Cortex of kidney (tissue), 1 donor: ENCODE results near the gene NKD2.
"Not testable (repeated sequence)": the region's sequence is repeated elsewhere in the genome, so short reads cannot be mapped to it uniquely, and the experiment has no call there.

ENCODE experiments used
- DNase-seq: peaks from one replicate; lab custom pipeline; 2025; lab: John Stamatoyannopoulos, UW

Gene NKD2, protein sequence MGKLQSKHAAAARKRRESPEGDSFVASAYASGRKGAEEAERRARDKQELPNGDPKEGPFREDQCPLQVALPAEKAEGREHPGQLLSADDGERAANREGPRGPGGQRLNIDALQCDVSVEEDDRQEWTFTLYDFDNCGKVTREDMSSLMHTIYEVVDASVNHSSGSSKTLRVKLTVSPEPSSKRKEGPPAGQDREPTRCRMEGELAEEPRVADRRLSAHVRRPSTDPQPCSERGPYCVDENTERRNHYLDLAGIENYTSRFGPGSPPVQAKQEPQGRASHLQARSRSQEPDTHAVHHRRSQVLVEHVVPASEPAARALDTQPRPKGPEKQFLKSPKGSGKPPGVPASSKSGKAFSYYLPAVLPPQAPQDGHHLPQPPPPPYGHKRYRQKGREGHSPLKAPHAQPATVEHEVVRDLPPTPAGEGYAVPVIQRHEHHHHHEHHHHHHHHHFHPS

DNA sequence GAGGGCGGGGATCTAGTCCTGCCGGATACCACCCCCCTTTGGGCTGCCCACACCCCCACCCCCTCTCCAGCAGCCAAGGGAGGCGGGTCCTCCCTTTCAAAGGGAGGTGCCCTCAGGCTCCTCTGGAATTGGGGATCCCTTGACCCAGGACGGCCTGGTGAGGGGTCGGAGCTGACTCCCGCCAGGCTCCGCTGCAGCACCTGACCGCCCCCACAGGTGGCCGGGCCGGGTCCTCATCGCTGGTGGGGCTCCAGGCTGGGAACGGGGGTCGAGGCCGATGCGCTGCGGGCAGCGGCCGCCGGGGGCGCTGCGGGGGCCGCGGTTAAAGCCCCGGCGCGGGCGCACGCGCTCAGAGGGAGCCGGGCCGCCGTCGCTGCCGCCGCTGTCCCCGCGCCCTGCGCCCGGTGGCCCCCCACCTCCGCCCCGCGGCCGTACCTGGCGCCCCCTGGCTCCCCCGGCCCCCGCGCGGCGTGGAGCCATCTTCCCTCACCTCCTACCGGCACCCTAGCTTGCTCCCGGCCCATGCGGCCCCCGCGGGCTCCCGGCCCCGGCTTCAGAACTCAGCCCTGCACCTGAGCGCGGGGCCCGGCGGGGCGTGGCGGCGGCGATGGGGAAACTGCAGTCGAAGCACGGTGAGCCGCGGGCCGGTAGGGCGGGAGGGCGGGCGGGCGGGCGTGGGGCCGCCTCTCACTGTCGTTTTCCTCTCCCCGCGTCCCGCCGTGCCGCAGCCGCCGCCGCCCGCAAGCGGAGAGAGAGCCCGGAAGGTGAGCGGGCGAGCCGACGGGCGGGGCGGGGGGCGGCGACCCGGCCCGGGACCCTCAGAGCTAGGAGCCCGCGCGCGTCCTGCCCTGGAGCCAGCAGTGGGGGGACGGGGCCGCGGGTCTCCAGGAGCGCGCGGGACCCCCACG is at the start of gene NKD2:
Gene NKD2, plus strand, starts transcription at position 352 of the 908 bp plus-strand sequence. Its CDS starts 256 bp downstream, at position 608.
- no peak for DNase-seq

DNA sequence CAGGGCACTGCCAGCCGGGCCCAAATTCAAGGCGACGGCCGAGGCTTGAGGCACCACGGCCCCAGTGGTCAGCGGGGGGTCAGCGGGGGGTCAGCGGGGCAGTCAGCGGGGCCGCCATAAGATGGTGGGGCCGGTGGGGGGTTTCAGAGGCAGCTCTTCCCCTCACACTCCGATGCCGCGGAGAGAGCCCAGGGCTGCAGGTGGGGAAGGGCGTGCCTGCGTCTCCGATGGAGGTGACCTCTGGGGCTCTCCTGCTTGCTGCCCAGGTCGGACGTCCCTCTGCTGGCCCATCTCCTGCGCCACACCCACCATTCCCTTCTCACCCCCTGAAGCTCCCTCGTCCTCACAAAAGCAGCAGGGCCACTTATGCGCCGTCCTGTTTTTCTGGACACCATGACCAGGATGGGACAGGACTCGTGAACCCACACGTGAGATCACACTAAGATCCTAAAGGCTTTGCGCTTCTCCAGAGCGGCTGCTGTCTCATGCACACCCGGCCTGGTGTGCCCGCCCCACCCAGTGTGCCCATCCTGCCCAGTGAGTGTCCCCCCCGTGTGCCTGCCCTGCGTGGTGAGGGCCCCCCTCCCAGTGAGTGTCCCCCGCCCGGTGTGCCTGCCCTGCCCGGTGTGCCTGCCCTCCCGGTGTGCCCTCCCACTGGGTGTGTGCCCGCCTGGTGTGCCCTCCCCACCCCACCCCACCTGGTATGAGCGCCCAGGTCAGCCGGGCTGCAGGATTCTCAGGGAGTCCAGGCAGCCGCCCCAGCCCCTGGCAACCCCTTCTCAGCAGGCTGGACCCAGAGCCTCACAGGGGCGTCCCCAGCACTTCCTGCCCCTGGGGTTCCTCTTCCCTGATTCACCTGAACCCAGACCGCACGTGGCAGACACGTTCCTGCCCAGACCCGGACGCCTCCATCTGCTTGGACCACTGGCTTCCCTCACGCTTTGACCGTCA is 48.7 kb upstream of the NKD2 start:
- no peak for DNase-seq

DNA sequence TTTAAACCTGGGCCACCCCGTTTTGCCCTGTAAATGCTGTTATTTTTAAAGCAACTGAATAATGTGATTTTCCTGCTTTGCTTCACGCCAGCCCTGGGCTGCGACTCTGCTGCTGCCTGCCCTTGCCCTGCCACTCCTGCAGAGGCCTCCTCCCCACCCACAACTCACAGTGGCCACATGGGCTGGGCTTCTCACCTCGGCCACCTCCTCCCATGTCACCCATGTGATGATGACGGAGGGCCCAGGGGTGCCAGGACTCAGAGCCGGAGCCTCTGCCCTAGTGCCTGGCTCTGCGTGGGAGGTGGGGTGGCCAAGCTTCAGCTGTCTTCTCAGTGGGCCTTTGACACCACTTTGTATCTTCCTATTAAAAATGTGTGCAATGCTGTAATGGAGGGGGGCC is 48.1 kb upstream of the NKD2 start:
- no peak for DNase-seq

DNA sequence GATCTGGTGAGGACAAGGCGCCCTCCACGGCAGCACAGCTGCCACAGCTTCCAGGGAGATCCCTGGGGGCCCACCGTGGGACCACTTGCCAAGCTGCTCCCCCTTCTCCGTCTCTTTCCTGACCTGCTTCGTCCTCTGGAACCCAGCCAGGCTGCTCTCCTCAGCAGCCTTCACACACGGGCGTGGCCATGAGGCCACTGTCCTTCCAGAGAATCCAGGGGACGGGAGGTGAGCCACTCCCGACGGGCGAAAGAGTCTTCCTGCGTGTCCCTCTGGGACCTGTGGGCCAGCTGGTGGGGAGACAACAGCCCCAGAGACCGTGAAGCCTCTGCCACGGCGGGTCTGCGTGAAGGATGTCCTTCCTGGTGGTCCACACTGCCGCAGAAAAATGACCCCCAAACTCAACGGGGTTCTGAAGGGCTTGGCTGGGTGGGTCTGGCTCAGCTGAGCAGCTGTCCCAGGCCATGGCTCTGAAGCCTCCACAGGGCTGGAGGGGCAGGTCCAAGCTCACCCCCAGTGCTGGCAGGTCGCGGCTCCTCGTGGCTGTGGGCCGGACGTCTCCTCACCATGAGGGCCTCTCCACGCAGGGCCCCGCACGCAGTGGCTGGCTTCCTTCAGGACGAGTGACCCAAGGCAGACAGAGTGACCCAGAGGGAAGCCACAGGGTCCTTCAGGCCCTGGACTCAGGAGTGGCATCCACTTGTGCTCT is 47.4 kb upstream of the NKD2 start:
- no peak for DNase-seq

DNA sequence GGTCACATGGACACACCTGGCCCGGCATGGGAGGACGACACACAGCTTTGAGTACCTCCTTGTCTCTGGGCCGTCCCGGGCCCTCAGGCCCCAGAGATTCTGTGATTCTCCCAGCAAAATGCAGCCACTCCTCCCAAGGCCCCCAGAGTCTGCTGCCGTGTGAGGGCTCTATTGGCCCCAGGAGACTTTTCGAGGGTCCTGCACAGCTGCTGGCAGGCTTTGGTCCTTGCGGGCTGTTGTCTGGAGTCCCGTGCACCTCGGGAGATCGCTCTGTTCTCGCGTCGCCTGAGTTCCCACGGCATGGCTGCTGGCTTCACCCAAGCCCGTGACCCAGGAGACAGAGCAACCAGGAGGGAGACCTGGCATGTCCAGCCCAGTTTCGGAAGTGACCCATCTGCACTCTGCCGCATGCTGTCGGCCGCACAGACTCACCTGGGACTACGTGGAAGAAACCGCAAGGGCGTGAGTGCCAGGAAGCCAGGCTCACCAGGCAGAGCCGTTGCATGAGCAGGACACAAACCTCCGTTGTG is 46.8 kb upstream of the NKD2 start:
- DNase-seq = no peak

DNA sequence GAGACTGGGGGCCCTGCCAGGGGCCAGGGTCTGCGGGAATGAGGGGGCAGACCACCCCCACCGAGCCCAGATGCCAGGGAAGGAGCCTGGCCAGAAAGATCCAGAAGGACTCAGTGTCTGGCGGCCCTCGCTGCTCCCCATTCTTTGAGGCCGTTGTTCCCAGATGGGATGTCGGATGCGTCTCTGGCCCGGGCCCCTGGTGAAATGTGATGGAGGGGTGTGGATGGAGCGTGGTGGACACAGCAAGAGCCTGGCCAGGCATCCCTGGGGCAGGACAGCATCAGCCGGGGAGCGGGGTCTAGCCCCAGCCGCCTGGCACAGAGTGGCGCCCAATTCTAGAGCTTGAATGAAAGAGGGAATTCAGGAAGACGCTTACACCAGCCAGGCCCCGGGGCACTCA is 46.2 kb upstream of the NKD2 start:
- no peak for DNase-seq

DNA sequence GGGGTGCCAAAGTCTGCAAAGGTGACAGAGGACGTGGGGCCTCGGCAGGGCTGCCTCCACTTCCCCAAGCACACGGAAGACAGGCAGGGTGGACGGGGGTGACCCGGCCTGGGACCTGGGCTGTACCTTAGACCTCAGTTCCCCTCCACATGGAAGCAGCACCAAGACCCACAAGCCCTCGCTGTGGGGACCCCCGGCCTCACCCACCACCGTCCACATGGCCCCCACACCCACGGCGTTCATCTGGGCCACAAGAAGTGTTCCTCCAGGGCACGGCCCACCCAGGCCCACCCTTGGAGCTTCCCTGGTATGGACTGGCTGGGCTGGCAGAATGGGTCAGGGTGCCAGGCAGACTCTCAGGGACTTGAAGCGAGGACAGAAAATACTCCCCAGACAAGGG is 45.8 kb upstream of the NKD2 start:
- no peak for DNase-seq

DNA sequence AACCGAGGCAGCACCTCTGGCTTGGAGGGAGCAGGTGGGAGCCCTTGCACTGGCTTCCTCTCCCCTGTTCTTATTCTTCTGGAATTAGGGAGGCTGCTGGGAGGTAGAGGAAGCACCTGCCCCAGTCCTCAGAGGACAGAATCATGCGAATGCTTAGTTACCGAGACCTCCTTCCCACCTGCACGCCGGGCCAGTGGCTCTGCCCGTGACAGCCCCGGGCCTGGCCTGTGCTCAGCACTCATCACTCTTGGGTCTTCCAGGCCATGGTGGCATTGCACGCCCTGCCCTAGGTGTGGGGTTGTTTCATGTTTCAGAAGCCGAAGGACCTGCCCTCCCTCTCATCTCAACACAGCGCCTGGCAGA is 45.3 kb upstream of the NKD2 start:
- DNase-seq = no peak

DNA sequence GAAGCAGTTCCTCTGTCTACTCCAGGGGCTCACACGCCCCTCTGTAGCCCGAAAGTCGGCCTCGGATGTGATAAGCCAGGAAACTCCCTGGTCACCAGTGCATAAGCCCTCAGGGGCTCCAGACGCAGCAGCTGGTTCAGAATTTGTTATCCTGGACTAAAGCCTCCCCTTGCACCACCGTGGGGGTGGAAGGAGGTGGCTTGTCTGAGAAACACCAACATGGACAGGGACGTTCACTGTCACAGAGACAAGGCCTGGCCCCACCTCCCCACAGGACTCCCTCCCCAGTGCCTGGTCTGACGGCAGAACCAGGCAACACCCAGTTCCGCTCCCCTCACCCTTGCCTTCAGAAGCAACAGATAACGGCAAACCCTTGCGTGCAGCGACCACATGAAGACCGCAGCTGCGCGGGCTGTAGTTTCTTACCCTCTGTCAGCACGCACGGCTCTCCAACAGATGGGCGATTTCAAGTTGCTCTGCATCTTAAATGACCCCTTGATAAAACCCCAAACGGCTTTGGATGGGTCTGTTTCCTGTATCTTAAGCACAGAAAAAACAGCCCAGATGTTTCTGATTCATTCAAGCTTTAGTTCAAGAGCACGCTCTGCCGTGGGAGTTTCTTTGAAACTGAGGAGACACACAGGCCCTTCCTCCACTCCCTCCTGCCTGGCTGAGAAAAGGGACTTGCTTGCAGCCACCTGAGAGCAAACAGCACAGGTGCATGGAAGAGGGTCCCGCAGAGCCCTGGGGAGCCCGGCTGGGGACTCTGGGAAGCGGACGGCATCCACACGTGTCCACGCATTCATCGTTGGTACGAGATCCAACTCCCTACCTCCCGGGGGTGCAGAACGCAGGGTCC is 44.7 kb upstream of the NKD2 start:
- no peak for DNase-seq

DNA sequence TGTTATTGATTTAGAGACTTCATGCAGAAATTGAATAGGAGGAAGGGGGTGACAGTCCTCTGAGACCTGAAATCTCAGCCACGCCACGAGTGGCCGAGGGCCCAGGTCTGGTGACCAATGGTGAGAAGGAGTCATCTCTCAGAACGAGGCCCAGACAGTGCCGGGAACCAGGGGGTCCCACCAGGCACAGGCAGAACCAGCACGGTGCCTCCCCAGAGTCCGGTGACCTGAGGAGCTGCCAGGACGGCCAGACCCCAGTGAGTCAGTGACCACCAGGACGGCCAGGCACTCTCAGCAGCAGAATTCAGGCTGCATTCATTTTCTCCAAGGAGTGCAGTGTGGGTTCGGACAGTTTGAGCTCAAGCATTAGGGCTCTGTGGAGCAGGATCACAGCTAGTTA is 43.8 kb upstream of the NKD2 start:
- DNase-seq = no peak

DNA sequence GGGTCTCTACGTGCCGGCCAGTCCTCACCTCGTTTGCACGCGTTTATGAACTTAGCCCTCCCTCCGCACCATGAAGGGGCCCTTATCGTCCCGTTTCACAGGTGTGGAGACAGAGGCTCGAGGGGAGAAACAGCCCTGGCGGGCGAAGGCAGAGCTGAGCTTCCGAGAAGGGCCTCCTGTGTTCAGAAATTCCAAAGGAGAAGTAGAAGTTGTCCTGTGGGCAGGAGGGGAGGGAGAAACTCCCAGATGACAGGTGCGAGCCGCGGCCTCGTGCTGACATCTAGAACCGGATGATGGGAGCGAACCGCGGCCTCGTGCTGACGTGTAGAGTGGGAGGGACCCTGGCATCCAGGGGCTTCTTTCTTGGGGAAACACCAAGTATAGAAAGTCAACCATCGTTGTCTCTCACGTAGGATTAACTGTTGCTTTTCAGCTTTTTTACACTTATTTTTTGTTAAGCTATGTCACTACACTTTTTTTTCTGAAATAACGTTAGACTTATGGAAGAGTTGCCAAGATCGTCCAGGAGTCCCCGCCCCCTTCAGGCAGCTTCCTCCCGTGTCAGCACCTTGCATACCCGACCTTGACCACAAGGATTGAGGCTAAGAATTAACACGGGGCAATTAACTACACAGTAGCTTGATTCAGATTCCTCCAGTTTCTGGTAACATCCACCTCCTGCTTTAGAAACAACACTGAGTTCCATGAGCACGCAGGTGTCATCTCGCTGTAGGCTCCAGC is 42.8 kb upstream of the NKD2 start:
- DNase-seq = no peak

DNA sequence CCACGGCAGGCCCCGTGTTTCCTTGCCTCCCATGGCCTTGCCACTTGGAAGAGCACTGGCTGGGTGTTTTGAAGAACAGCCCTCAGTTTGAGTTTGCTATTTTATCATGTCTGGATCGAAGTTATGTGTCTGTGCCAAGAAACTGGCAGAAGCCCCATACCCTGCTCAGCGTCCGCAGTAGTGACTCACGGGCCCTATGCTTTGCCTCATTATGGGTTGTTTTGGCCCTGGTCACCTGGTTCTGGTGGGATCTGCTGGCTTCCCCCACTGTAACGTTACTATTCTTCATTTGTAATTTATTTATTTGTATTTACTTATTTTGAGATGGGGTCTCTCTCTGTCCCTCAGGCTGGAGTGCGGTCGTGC is 42.3 kb upstream of the NKD2 start:
- DNase-seq = no peak

DNA sequence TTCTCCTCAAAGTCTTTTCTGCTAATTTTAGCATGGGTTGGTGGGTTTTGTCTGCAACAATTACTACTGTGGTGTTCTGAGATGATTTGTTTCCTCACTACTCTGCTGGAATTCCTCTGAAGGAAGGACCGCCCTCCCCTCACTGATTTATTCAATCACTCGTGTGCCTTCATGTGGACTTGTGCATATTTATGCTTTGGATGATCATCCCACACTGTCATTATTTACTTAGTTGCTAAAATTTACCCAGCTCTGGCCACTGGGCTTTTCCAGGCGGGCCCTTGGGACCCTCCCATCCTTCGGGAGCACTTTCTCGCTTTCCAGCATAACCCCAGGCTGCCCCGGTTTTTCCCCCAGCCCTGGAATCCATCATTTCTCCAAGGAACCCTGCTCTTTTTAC is 41.7 kb upstream of the NKD2 start:
- no peak for DNase-seq

DNA sequence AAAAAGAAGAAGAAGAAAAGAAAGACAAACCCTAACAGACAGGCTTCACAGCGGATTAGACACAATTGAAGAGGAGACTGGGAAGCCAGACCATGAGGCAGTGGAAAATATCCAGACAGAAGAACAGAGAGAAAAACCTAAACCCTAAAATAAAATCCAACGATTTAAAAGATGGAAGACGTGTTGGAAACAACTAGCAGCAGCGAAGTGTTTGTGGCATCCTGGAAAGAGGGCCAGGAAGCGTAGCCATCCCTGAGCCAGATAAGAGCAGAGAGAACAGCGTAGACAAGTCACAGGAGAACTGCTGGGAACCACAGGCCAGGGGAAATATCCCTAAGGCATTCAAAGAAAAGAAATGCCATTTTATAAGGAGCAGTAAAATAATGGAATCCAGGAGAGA is 39.7 kb upstream of the NKD2 start:
- no peak for DNase-seq

DNA sequence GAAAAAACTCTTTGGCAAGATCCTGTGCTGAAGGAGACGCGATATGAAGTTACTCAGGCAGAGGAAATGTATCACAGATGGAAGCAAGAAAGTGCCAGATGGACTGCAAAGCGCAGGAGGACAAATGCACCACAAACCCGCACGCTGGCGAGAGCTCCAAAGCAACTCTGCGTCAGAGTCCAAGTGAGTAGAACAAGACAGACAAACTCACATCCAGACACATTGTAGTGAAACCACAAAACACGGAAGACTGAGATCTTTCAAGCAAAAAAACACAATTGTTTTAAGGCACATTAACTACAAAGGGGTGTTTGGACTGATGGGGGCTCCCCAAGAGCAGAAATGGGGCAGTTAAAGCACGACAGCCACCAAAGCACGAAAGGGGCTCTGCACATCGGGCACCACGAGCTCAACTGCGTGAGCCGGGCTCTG is 39.2 kb upstream of the NKD2 start:
- no peak for DNase-seq

DNA sequence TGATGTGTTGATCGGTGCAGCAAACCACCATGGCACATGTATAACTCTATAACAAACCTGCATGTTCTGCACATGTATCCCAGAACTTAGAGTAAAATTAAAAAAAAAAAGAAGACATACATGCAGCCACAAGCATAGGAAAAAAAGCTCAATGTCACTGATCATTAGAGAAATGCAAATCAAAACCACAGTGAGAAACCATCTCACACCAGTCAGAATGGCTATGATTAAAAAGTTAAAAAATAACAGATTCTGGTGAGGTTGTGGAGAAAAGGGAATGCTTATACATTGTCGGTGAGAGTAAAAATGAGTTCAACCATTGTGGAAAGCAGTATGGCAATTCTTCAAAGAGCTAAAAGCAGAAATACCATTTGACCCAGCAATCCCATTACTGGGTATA is 36.0 kb upstream of the NKD2 start:
- not testable (repeated sequence) for DNase-seq

DNA sequence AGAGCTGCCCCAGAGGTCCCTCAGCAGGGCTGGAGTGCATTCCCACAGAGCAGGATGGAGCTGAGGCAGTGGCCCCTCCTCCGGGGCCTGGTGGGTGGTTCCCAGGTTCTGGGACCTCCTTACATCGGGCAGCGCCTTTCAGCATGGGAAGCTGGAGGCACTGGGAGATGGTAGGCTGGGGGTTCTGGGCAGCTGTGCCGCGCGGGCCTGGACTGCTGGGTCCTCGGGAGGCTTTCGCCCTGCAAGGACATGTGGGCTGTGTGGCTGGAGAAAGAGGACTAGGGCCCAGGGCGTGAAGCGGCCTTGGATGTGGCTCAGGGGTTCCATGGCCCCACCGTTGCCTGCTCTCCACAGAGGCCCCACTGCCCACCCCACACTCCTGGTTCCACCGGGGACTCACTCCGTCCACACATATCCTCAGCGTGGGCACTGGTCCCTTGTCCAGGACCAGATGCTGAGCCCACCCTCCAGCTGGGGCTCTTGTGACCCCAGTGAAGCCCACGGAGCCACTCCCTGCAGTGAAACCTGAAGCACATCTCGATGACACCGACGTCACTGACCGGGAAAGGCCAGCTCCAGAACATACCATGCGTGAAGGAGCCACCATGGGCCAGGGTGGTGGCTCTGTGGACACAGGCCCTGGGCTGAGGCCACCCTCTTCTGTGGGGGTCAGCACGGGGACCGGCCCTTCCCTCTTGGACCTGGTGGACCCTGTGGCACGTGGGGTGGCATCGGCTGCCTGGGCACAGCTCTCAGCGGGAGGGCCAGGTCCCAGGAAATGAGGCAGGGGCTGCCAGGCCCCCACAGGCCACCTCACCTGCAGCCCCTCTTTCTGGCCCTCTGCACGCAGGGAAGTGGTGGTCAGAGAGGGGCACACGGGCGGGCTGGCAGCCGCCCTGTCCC is 31.5 kb upstream of the NKD2 start:
- no peak for DNase-seq

DNA sequence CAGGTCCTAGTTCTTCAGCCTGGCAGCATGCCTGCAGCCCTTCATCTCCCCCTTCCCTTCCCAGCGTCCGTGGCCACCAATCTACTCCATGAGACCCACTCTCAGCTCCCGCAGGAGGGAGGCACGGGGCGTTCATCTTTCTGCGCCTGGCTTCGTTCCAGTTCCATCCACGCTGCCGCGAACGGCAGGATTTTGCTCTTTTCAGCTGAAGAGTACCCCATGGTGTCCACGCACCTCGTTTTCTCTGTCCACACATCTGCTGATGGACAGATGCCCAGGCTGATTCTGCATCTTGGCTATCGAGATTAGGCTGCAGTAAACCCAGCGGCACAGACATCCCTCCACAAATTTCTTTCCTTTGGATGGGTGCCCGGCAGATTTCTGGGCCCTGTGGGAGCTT is 30.5 kb upstream of the NKD2 start:
- DNase-seq = no peak
